ENCODE measurements around the gene NRP2.
A peak's percentile ranks its signal among the peaks of the same experiment; 100 is the strongest.

NRP2 gene

GRCh38 chr2:205800773-205801172 is 118.5 kb downstream of the NRP2 start:
- TF ChIP-seq CSRNP3 (CRISPR knock-in tag; IDR thresholded peaks at IDR 0.05) (no peak), TOX (CRISPR knock-in tag; IDR thresholded peaks at IDR 0.05; ENCODE audit: borderline replicate concordance) (no peak), ESRRG (CRISPR knock-in tag; IDR thresholded peaks at IDR 0.05) (no peak), ARNTL (CRISPR knock-in tag; IDR thresholded peaks at IDR 0.05; ENCODE audit: borderline replicate concordance, low read depth) (no peak), PPARA (CRISPR knock-in tag; IDR thresholded peaks at IDR 0.05; ENCODE audit: borderline replicate concordance) (no peak)
- ATAC-seq, result no peak

GRCh38 chr2:205802065-205802464 is 119.8 kb downstream of the NRP2 start:
- TF ChIP-seq CREB5 (CRISPR knock-in tag; IDR thresholded peaks at IDR 0.05; ENCODE audit: low read depth) (no peak), TCF4 (CRISPR knock-in tag; IDR thresholded peaks at IDR 0.05; ENCODE audit: borderline replicate concordance) (no peak), PATZ1 (CRISPR knock-in tag; IDR thresholded peaks at IDR 0.05; ENCODE audit: borderline replicate concordance) (no peak), TOX (CRISPR knock-in tag; IDR thresholded peaks at IDR 0.05; ENCODE audit: borderline replicate concordance) (no peak), ARNTL (CRISPR knock-in tag; IDR thresholded peaks at IDR 0.05; ENCODE audit: borderline replicate concordance, low read depth) (no peak), BACH2 (CRISPR knock-in tag; IDR thresholded peaks at IDR 0.05; ENCODE audit: borderline replicate concordance) (no peak), TSHZ2 (CRISPR knock-in tag; IDR thresholded peaks at IDR 0.05) (no peak), ZC3H10 (CRISPR knock-in tag; IDR thresholded peaks at IDR 0.05) (no peak), POU6F1 (CRISPR knock-in tag; IDR thresholded peaks at IDR 0.05; ENCODE audit: borderline replicate concordance, low read depth) (no peak), ZFP3 (CRISPR knock-in tag; IDR thresholded peaks at IDR 0.05) (no peak), CSDC2 (CRISPR knock-in tag; IDR thresholded peaks at IDR 0.05) (no peak), SNAI2 (CRISPR knock-in tag; IDR thresholded peaks at IDR 0.05) (no peak), ESRRG (CRISPR knock-in tag; IDR thresholded peaks at IDR 0.05) (no peak)
- peak; percentile 22; the same call in 2 of the 3 replicates for ATAC-seq

- no peak for ATAC-seq
Observed at GRCh38 chr2:205802941-205803340, 120.6 kb downstream of the NRP2 start.

GRCh38 chr2:205803500-205803899 is 121.2 kb downstream of the NRP2 start:
- ATAC-seq, result no peak
- no peak for TF ChIP-seq POU6F1 (CRISPR knock-in tag; IDR thresholded peaks at IDR 0.05; ENCODE audit: borderline replicate concordance, low read depth)
- TF ChIP-seq ISL1 (CRISPR knock-in tag; IDR thresholded peaks at IDR 0.05), result no peak

More at GRCh38 chr2:205802941-205803340, 120.6 kb downstream of the NRP2 start:
- TF ChIP-seq ZFP3 (CRISPR knock-in tag; IDR thresholded peaks at IDR 0.05), result no peak
- TF ChIP-seq ZNF8 (CRISPR knock-in tag; IDR thresholded peaks at IDR 0.05), result no peak
- no peak for TF ChIP-seq GLIS3 (CRISPR knock-in tag; IDR thresholded peaks at IDR 0.05)
- no peak for TF ChIP-seq ZC3H10 (CRISPR knock-in tag; IDR thresholded peaks at IDR 0.05)
